ENCODE measurements around the gene CDHR5.

CDHR5 gene

GRCh38 chr11:573146-573759 lies 51.5 kb downstream of the CDHR5 start:
- no peak for DNase-seq (ENCODE audit: low read depth, low spot score)
- Histone ChIP-seq H3K36me3 (ENCODE audit: insufficient read depth, insufficient read length, low read length) (peaks cover 15% of the 10 kb centered on the region), H3K9me3 (ENCODE audit: insufficient read depth, low read length) (no peaks in the 10 kb centered on the region), H3K4me1 (ENCODE audit: insufficient read depth, insufficient read length) (peaks cover 31% of the 10 kb centered on the region), H3K9ac (ENCODE audit: insufficient read length, low read depth) (no peak overlapping the region), H3K27me3 (ENCODE audit: insufficient read depth, insufficient read length) (peaks cover 27% of the 10 kb centered on the region), H3K4me3 (ENCODE audit: insufficient read length, low read depth) (no peak overlapping the region)
- TF ChIP-seq SUZ12 (IDR thresholded peaks at IDR 0.05; ENCODE audit: extremely low read depth, insufficient read depth, insufficient read length) (no peak), ZNF274 (IDR thresholded peaks at IDR 0.05; ENCODE audit: low read depth, low read length) (no peak), YY1 (IDR thresholded peaks at IDR 0.05; ENCODE audit: insufficient read depth, insufficient read length) (no peak)

GRCh38 chr11:571802-572185 lies 53.0 kb downstream of the CDHR5 start:
- Histone ChIP-seq H3K4me1 (ENCODE audit: insufficient read depth, insufficient read length) (peaks cover 34% of the 10 kb centered on the region), H3K36me3 (ENCODE audit: insufficient read depth, insufficient read length, low read length) (peaks cover 8% of the 10 kb centered on the region), H3K9ac (ENCODE audit: insufficient read length, low read depth) (peak overlapping the region; percentile 69), H3K9me3 (ENCODE audit: insufficient read depth, low read length) (no peaks in the 10 kb centered on the region), H3K4me3 (ENCODE audit: insufficient read length, low read depth) (peak overlapping the region; percentile 3), H3K27me3 (ENCODE audit: insufficient read depth, insufficient read length) (peaks cover 32% of the 10 kb centered on the region)
- TF ChIP-seq ZNF274 (IDR thresholded peaks at IDR 0.05; ENCODE audit: low read depth, low read length) (no peak), YY1 (IDR thresholded peaks at IDR 0.05; ENCODE audit: insufficient read depth, insufficient read length) (no peak), SUZ12 (IDR thresholded peaks at IDR 0.05; ENCODE audit: extremely low read depth, insufficient read depth, insufficient read length) (no peak)
- no peak for DNase-seq (ENCODE audit: low read depth, low spot score)

DNA sequence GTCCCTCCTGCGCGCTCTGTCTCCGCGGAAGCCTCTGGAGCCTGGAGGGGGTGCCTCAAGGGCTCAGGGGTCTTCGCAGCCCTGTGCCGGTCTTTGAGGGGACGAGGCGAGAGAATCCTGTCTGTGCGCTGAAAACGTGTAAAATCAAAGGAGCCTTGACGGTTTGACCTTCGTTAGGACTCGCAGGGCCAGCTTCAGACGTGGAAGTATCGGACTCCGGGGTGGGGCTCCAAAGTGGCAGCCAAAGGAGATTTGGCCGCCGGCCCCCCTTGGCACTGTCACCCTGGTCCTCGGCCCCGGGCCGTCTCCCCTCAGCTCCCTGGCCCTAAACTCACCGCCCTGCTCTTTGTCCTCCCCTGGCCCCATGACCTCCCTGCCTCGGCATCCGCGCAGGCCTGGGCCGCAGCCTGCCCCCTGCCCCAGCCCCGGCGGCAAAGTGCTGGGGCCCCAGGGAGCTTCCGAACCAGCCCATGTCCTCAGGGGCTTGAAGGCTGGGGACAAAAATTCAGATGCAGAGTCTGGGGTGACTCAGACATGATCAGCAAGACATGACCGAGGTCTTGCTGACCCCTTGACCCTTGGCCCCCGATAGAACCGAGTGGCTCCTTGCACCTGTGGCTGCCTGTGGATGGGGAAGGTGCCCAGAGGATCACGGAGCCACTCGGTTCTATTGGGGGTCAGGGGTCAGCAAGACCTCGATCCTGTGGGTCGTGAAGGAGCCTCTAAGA lies 55.4 kb downstream of the CDHR5 start:
- TF ChIP-seq SUZ12 (IDR thresholded peaks at IDR 0.05; ENCODE audit: extremely low read depth, insufficient read depth, insufficient read length) (no peak), YY1 (IDR thresholded peaks at IDR 0.05; ENCODE audit: insufficient read depth, insufficient read length) (no peak), ZNF274 (IDR thresholded peaks at IDR 0.05; ENCODE audit: low read depth, low read length) (no peak)
- peak overlapping the region; percentile 64 for H3K4me3 ChIP-seq (ENCODE audit: insufficient read length, low read depth)
- peaks cover 36% of the 10 kb centered on the region for H3K4me1 ChIP-seq (ENCODE audit: insufficient read depth, insufficient read length)
- no peaks in the 10 kb centered on the region for H3K9me3 ChIP-seq (ENCODE audit: insufficient read depth, low read length)
- DNase-seq (ENCODE audit: low read depth, low spot score), result no peak
- peaks cover 15% of the 10 kb centered on the region for H3K36me3 ChIP-seq (ENCODE audit: insufficient read depth, insufficient read length, low read length)
- peaks cover 19% of the 10 kb centered on the region for H3K27me3 ChIP-seq (ENCODE audit: insufficient read depth, insufficient read length)
- H3K9ac ChIP-seq (ENCODE audit: insufficient read length, low read depth), result peak overlapping the region; percentile 91

- no peaks in the 10 kb centered on the region for H3K9me3 ChIP-seq (ENCODE audit: insufficient read depth, low read length)
- TF ChIP-seq ZNF274 (IDR thresholded peaks at IDR 0.05; ENCODE audit: low read depth, low read length) (no peak), SUZ12 (IDR thresholded peaks at IDR 0.05; ENCODE audit: extremely low read depth, insufficient read depth, insufficient read length) (no peak)
- H3K4me1 ChIP-seq (ENCODE audit: insufficient read depth, insufficient read length), result peaks cover 44% of the 10 kb centered on the region
- peak; percentile 82 for DNase-seq (ENCODE audit: low read depth, low spot score)
- H3K9ac ChIP-seq (ENCODE audit: insufficient read length, low read depth), result peak overlapping the region; percentile 91
- H3K4me3 ChIP-seq (ENCODE audit: insufficient read length, low read depth), result peak overlapping the region; percentile 64
- peaks cover 23% of the 10 kb centered on the region for H3K36me3 ChIP-seq (ENCODE audit: insufficient read depth, insufficient read length, low read length)
- H3K27me3 ChIP-seq (ENCODE audit: insufficient read depth, insufficient read length), result peaks cover 15% of the 10 kb centered on the region
Observed at GRCh38 chr11:568306-569157, 56.2 kb downstream of the CDHR5 start.

GRCh38 chr11:567629-568292 lies 57.0 kb downstream of the CDHR5 start:
- no peak for DNase-seq (ENCODE audit: low read depth, low spot score)
- peak overlapping the region; percentile 90 for H3K9ac ChIP-seq (ENCODE audit: insufficient read length, low read depth)
- no peaks in the 10 kb centered on the region for H3K9me3 ChIP-seq (ENCODE audit: insufficient read depth, low read length)
- H3K4me1 ChIP-seq (ENCODE audit: insufficient read depth, insufficient read length), result peaks cover 38% of the 10 kb centered on the region
- H3K36me3 ChIP-seq (ENCODE audit: insufficient read depth, insufficient read length, low read length), result peaks cover 31% of the 10 kb centered on the region
- TF ChIP-seq YY1 (IDR thresholded peaks at IDR 0.05; ENCODE audit: insufficient read depth, insufficient read length), result no peak
- peaks cover 12% of the 10 kb centered on the region for H3K27me3 ChIP-seq (ENCODE audit: insufficient read depth, insufficient read length)
- peak overlapping the region; percentile 64 for H3K4me3 ChIP-seq (ENCODE audit: insufficient read length, low read depth)

GRCh38 chr11:567011-567628 lies 57.6 kb downstream of the CDHR5 start:
- TF ChIP-seq ZNF274 (IDR thresholded peaks at IDR 0.05; ENCODE audit: low read depth, low read length) (no peak), SUZ12 (IDR thresholded peaks at IDR 0.05; ENCODE audit: extremely low read depth, insufficient read depth, insufficient read length) (no peak), YY1 (IDR thresholded peaks at IDR 0.05; ENCODE audit: insufficient read depth, insufficient read length) (no peak)
- H3K27me3 ChIP-seq (ENCODE audit: insufficient read depth, insufficient read length), result peaks cover 12% of the 10 kb centered on the region
- peaks cover 37% of the 10 kb centered on the region for H3K36me3 ChIP-seq (ENCODE audit: insufficient read depth, insufficient read length, low read length)
- no peak for DNase-seq (ENCODE audit: low read depth, low spot score)
- peak overlapping the region; percentile 90 for H3K9ac ChIP-seq (ENCODE audit: insufficient read length, low read depth)
- peak overlapping the region; percentile 64 for H3K4me3 ChIP-seq (ENCODE audit: insufficient read length, low read depth)
- no peaks in the 10 kb centered on the region for H3K9me3 ChIP-seq (ENCODE audit: insufficient read depth, low read length)
- peaks cover 41% of the 10 kb centered on the region for H3K4me1 ChIP-seq (ENCODE audit: insufficient read depth, insufficient read length)
